GM19324 (cell line): Measurements from ENCODE around the gene KHNYN.
"Not testable (repeated sequence)": the region's sequence is repeated elsewhere in the genome, so short reads cannot be mapped to it uniquely, and the experiment has no call there.

Experiments
- ATAC-seq: cut with Tn5 transposase; IDR thresholded peaks from one replicate; pipeline ENCODE4 v1.9.1; 2021; ENCODE audit warnings: mild to moderate bottlenecking, moderate library complexity; ENCODE audit not compliant: unreplicated experiment, low FRiP score

KHNYN gene

DNA sequence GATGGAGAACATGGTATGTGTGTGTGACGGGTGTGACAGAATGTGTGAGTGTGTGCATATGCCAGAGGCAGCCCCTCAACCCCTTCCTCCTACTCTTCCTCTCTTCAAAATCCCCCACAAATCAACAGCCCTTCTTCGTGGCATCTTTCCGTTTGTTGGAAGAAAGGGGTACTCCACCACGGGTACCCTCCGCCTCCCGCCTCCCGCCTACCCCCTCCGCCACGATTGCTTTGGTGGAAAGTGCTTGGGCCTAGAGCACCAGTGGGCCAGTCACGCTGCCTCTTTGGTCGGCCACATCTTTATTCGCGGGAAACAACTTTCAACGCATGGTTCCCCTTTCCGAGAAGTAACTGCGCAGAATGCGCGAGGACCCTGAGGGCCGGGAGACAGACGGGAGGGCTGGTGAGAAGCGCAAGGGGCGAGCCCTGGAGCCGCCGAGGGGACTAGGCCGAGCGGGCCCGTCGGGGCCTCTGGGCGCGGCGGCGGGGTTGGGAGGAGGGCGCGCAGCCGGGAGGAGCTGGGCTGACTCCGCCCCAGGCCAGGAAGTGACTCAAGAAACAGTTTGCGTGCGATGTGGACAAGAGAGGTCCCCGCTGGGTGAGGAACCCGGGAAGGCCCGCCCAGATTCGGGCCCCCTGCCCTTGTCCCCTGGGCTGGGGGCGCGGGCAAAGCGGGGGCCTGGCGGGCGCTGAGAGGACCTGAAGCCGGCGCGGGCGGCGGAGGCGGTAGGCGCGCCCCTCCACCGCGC is at the start of gene KHNYN, which contains the start of gene CBLN3:
Gene KHNYN, plus strand, starts transcription at position 560 of the 748 bp plus-strand sequence. CDS start 777 bp downstream, outside the sequence.
Gene CBLN3, minus strand, starts transcription at position 274 of the 748 bp plus-strand sequence. CDS start 614 bp downstream, outside the sequence.
- peak; percentile 87 for ATAC-seq

DNA sequence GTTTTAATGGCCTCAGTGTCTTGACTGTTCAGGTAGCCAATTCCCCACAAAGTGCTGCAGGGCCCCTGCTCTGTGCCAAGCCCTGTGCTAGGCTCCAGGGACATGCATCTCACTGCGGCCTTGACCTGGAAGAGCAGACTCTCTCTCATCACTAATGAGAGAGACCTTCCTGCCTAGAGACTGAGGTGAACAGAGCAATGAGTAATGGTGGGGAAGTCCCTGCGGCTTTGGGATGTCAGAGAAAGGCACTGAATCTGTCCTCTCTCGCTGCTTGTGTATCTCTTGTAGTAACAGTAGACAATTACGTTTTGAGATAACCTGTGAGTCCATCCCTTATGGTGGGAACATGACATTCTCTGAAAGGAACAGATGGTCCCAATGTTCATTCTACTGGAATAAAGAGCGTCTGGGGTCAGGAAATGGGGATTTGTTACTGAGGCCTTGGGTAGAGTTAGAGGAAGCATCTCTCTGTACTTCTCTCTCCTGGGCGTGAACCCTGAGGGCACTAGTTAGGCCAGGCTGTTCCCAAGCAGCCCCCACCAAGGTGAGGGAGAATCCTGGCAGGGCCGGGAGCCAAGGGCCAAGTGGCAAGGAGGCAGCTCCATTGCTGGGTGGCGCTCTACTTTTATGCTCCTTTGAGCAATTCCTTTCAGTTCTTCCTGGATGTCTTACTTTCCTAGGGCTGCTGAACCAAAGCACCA is 48.2 kb upstream of the KHNYN start:
- no peak for ATAC-seq

DNA sequence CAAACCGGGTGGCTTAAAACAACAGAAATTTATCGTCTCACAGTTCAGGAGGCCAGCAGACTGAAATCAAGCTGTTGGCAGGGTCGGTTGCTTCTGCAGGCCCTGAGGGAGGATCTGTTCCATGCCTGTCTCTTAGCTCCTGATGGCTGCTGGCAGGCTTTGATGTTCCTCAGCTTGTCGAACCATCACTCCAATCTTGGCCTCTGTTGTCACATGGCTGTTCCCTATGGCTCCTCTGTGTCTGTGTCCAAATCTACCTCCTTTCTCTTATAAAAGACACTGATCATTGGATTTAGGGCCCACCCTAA is 47.7 kb upstream of the KHNYN start:
- ATAC-seq, result no peak

GRCh38 chr14:24384169-24384568 is 45.6 kb upstream of the KHNYN start:
- ATAC-seq, result no peak

- no peak for ATAC-seq
Observed at GRCh38 chr14:24385524-24385923, 44.2 kb upstream of the KHNYN start.

DNA sequence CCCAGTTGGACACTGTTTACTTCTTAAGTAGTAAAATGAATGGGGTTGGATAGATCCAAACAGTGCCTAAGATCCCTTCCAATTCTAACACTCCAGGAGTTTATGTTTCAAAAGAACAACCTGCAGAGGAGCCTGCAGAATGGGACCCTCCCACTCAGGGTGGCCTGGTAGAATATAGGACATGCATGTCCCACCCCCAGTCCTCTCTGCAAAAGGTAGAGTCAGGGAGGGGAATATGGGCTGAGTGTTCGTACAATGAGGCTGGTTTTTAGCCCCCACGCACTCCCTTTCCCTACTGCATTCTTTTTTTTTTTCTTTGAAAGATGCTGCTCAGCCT is 42.8 kb upstream of the KHNYN start:
- no peak for ATAC-seq

DNA sequence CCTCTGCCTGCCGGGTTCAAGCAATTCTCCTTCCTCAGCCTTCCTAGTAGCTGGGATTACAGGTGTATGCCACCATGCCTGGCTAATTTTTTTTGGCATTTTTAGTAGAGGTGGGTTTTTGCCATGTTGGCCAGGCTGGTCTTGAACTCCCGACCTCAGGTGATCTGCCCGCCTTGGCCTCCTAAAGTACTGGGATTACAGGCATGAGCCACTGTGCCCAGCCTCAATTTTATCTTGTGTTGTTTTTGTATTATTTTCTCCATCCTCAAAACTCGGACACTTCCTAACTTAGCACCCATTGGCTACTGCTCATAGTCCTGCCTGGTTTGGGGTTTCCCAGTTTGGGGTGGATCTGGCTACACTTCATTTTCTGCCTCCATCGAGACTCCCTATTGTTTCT is 42.2 kb upstream of the KHNYN start:
- ATAC-seq, result not testable (repeated sequence)

- no peak for ATAC-seq
Observed at GRCh38 chr14:24388474-24389179, 41.1 kb upstream of the KHNYN start.

DNA sequence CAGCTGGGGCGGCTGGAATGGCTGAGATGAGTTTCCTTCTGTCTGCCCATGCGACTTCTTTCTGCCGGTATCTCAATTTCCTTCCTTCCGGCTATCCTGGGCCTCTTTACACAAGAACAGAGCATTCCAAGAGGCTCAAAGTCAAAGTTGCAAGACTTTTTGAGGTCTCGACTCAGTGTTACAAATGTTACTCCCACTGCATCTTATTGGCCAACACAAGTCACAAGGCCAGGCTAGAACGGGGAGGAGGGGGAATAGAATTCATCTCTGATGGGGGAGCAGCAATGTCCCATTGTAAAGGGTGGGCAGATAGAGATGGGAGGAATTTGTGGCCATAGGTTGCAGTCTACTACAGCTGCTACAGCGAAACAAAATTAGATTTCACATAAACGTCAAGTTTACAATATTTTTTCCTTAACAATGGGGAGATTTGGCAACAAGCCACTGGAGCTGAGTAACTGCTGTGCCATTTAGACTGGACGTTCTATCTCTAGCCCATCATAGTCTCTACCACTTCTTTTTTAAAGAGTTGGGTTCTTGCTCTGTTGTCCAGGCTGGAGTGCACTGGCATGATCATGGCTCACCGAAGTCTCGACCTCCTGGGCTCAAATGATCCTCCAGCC is 40.4 kb upstream of the KHNYN start:
- ATAC-seq, result no peak

DNA sequence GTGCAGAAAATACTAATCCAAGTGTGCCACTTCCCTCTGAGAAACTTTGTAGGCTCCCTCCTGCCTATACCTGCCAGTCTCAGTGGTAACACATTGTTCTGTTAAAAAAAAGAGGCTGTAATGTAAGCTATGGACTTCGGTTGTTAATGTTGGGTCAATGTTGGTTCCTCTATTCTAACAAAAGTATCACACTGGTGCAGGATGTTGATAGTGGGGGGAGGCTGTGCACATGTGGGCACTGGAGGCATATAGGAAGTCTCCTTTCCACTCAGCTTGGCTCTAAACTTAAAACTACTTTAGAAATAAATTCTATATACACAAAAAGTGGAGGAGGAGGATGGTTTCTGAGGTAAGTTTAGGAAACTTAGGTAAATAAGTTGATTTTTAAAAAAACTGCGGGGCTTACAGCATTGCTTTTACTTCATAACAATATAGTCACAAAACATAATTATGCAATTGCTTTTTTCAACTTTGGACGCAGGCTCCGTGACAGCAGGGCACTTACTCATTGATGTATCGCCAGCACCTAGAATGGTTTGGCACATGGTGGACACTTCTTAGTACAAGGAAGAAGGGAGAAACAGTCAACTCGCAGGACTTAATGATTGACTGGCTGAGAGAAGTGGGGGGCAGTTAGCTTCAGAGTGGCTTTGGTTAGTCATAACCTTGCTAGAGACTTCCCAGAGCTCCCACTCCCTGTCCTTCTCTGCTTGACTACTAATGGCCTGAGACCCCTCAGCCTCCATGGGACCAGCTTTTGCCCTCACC is 38.9 kb upstream of the KHNYN start:
- ATAC-seq, result no peak

DNA sequence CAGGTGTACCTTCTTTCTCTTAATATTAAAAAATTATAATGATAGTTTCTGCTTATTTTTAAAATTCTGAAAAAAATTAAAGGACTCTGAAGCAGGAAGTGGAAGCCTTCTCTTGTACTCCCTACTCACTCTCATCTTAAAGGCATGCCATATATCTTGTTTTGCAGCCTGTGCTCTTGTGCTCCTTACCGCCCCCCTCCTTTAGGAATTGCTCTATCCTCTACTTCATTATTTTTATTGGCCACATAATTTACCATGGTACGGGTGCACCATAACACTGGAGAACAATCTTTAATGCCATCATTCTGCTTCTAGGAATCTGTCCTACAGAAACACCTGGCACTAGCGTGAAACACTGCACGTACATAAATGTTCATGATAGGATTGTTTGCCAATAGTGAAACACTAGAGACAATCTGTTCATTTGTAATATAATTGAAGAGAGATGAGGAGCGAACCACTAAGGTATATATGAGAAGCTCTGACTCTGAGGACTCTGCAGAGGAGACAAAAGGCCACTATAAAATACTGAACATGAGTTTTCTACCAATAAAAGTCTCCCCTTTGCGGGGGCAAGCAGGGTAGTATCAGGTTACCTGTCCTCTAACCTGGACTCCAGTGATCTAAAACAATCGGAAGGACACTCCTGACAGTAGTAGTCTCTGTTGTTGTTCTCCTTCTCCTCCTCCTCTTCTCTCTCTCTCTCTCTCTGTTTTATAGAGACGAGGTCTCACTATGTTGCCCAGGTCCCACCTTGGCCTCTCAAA is 37.2 kb upstream of the KHNYN start:
- no peak for ATAC-seq

- no peak for ATAC-seq
Observed at GRCh38 chr14:24394275-24394674, 35.5 kb upstream of the KHNYN start.

GRCh38 chr14:24395609-24396582 is 33.9 kb upstream of the KHNYN start:
- no peak for ATAC-seq

DNA sequence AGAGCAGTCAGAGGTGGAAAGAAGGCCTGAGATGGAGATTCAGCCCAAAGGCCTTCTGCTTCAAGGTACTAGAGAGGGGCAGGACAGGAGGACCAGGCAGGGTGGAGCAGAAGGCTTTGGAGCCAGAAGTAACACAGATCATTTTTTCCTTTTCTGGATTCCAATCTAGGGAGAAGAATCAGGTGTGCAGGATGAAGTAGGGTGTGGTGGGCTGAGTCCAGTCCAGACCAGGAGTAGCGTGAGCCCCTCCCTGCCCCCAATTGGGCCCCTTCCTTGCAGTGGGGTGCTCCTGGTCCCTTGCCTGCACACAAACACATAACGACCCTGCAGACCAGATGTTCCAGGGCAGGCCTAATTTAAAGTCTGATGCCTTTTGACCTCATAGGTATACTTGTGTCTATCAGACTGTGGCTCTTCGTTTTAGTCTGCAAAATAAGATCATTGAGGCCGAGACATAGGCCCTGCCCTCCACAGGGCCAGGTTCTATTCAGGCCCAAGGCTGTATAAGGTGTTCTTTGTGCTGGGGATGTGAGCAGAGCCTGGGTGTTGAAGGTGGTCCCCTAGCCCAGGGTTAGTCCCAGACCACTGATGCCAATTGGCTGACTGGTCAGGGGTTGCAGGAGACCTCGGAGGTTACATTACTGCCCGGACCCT is 32.0 kb upstream of the KHNYN start:
- ATAC-seq, result no peak

- ATAC-seq, result no peak
Observed at GRCh38 chr14:24398293-24398652, 31.5 kb upstream of the KHNYN start.

DNA sequence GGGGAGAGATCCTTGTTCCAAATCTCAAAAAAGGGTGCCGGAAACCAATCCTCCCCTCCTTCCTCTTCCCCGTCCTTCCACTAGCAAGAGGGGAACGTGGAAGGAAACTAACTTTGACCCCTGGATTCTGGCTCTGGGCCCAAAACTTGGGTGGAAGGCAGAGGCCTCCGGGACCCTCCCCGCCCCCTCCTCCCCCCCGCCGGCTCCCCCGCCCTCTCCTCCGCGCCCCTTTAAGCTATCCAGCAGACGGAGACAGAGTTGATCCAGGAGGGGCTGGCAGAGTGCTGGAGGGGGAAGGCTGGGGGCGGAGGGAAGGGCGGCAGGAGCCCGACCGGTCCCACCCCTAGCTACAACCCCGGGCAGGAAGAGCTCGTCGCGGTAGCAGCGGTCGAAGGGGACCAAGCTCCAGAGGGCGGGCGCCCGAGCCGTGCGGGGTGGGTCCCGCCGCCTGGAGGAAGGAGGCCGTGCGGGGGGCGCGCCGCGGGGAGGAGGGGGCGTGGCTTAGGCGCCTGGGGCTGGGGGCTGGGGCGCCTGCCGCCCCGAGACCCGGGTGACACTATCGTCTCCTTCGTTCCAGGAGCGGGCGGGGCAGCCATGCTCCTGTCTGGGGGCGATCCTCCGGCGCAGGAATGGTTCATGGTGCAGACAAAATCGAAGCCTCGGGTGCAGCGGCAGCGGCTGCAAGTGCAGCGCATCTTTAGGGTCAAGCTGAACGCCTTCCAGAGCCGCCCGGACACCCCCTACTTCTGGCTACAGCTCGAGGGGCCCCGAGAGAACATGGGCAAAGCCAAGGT is 30.9 kb upstream of the KHNYN start, which contains the start of gene NYNRIN:
Gene NYNRIN, plus strand, starts transcription at position 351 of the 794 bp plus-strand sequence. Its CDS starts 244 bp downstream, at position 595.
- no peak for ATAC-seq

DNA sequence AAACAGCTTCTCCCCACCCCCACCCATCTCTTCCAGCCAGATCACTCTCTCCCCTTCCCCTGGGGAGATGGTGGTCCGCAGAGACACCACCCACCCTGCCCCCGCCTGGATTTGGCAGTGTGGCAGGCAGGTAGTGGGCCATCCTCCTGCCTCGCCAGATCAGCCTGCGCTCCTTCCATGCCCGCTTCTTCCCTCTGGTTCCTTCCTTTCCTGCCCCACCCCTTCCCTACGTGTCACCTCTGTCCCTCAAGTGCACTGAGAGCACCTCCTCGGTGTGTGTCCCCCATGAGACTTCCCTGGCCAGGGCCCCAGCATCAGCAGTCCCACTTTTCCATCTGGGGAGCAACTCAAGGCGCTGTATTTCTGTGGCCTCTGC is 30.3 kb upstream of the KHNYN start:
- no peak for ATAC-seq
